Measurements from ENCODE around the gene FETUB.

Gene FETUB

GRCh38 chr3:186614266-186614596 is 26.0 kb upstream of the FETUB start:
- Histone ChIP-seq H3K27ac (ENCODE audit: low read length) (no peak overlapping the region), H3K4me1 (ENCODE audit: control insufficient read depth, insufficient read depth, low read length) (peaks cover 7% of the 10 kb centered on the region), H3K36me3 (ENCODE audit: control insufficient read depth in 2 of 2, insufficient read depth in 2 of 2, low read length in 2 of 2) (no peaks in the 10 kb centered on the region), H3K4me3 (ENCODE audit: low read length in 2 of 2) (no peak overlapping the region), H3K9ac (ENCODE audit: low read length in 2 of 2) (no peak overlapping the region), H3K9me3 (ENCODE audit: control insufficient read depth in 2 of 2, low read length in 2 of 2) (no peaks in the 10 kb centered on the region), H3K27me3 (ENCODE audit: control insufficient read depth in 1 of 2, insufficient read depth in 2 of 2, low read length in 2 of 2) (peaks cover 15 to 22% of the 10 kb centered on the region in 2 donors)

GRCh38 chr3:186614597-186615483 is 25.4 kb upstream of the FETUB start:
- Histone ChIP-seq H3K27ac (ENCODE audit: low read length) (no peak overlapping the region), H3K4me1 (ENCODE audit: control insufficient read depth, insufficient read depth, low read length) (peaks cover 7% of the 10 kb centered on the region), H3K9me3 (ENCODE audit: control insufficient read depth in 2 of 2, low read length in 2 of 2) (no peaks in the 10 kb centered on the region), H3K27me3 (ENCODE audit: control insufficient read depth in 1 of 2, insufficient read depth in 2 of 2, low read length in 2 of 2) (peaks cover 15 to 22% of the 10 kb centered on the region in 2 donors), H3K4me3 (ENCODE audit: low read length in 2 of 2) (no peak overlapping the region), H3K36me3 (ENCODE audit: control insufficient read depth in 2 of 2, insufficient read depth in 2 of 2, low read length in 2 of 2) (no peaks in the 10 kb centered on the region), H3K9ac (ENCODE audit: low read length in 2 of 2) (no peak overlapping the region)

- no peaks in the 10 kb centered on the region for H3K36me3 ChIP-seq (ENCODE audit: control insufficient read depth in 2 of 2, insufficient read depth in 2 of 2, low read length in 2 of 2)
- H3K4me3 ChIP-seq (ENCODE audit: low read length in 2 of 2), result no peak overlapping the region
- no peaks in the 10 kb centered on the region for H3K9me3 ChIP-seq (ENCODE audit: control insufficient read depth in 2 of 2, low read length in 2 of 2)
- peaks cover 7% of the 10 kb centered on the region for H3K4me1 ChIP-seq (ENCODE audit: control insufficient read depth, insufficient read depth, low read length)
- H3K27ac ChIP-seq (ENCODE audit: low read length), result no peak overlapping the region
- no peak overlapping the region for H3K9ac ChIP-seq (ENCODE audit: low read length in 2 of 2)
- peaks cover 15 to 24% of the 10 kb centered on the region in 2 donors for H3K27me3 ChIP-seq (ENCODE audit: control insufficient read depth in 1 of 2, insufficient read depth in 2 of 2, low read length in 2 of 2)
Observed at GRCh38 chr3:186616299-186616617, 23.9 kb upstream of the FETUB start.

GRCh38 chr3:186617036-186617946 is 22.9 kb upstream of the FETUB start:
- Histone ChIP-seq H3K27ac (ENCODE audit: low read length) (no peak overlapping the region), H3K27me3 (ENCODE audit: control insufficient read depth in 1 of 2, insufficient read depth in 2 of 2, low read length in 2 of 2) (peaks cover 15 to 26% of the 10 kb centered on the region in 2 donors), H3K36me3 (ENCODE audit: control insufficient read depth in 2 of 2, insufficient read depth in 2 of 2, low read length in 2 of 2) (no peaks in the 10 kb centered on the region), H3K9ac (ENCODE audit: low read length in 2 of 2) (no peak overlapping the region), H3K4me3 (ENCODE audit: low read length in 2 of 2) (peak overlapping the region in 1 of 2 donors; percentile 47), H3K9me3 (ENCODE audit: control insufficient read depth in 2 of 2, low read length in 2 of 2) (no peaks in the 10 kb centered on the region), H3K4me1 (ENCODE audit: control insufficient read depth, insufficient read depth, low read length) (peaks cover 7% of the 10 kb centered on the region)

- H3K9ac ChIP-seq (ENCODE audit: low read length in 2 of 2), result no peak overlapping the region
- H3K27ac ChIP-seq (ENCODE audit: low read length), result no peak overlapping the region
- peaks cover 11 to 23% of the 10 kb centered on the region in 2 donors for H3K27me3 ChIP-seq (ENCODE audit: control insufficient read depth in 1 of 2, insufficient read depth in 2 of 2, low read length in 2 of 2)
- no peaks in the 10 kb centered on the region for H3K9me3 ChIP-seq (ENCODE audit: control insufficient read depth in 2 of 2, low read length in 2 of 2)
- H3K4me3 ChIP-seq (ENCODE audit: low read length in 2 of 2), result no peak overlapping the region
- peaks cover 7% of the 10 kb centered on the region for H3K4me1 ChIP-seq (ENCODE audit: control insufficient read depth, insufficient read depth, low read length)
- H3K36me3 ChIP-seq (ENCODE audit: control insufficient read depth in 2 of 2, insufficient read depth in 2 of 2, low read length in 2 of 2), result no peaks in the 10 kb centered on the region
Observed at GRCh38 chr3:186618318-186618938, 21.8 kb upstream of the FETUB start.

GRCh38 chr3:186619787-186620212 is 20.4 kb upstream of the FETUB start:
- peaks cover 8 to 19% of the 10 kb centered on the region in 2 donors for H3K27me3 ChIP-seq (ENCODE audit: control insufficient read depth in 1 of 2, insufficient read depth in 2 of 2, low read length in 2 of 2)

GRCh38 chr3:186620213-186621092 is 19.7 kb upstream of the FETUB start:
- Histone ChIP-seq H3K27me3 (ENCODE audit: control insufficient read depth in 1 of 2, insufficient read depth in 2 of 2, low read length in 2 of 2) (peaks cover 7 to 18% of the 10 kb centered on the region in 2 donors), H3K4me1 (ENCODE audit: control insufficient read depth, insufficient read depth, low read length) (peaks cover 7% of the 10 kb centered on the region), H3K4me3 (ENCODE audit: low read length in 2 of 2) (no peak overlapping the region), H3K36me3 (ENCODE audit: control insufficient read depth in 2 of 2, insufficient read depth in 2 of 2, low read length in 2 of 2) (no peaks in the 10 kb centered on the region), H3K9ac (ENCODE audit: low read length in 2 of 2) (no peak overlapping the region), H3K9me3 (ENCODE audit: control insufficient read depth in 2 of 2, low read length in 2 of 2) (no peaks in the 10 kb centered on the region), H3K27ac (ENCODE audit: low read length) (no peak overlapping the region)

More at GRCh38 chr3:186619787-186620212, 20.4 kb upstream of the FETUB start:
- Histone ChIP-seq H3K9ac (ENCODE audit: low read length in 2 of 2) (no peak overlapping the region), H3K27ac (ENCODE audit: low read length) (no peak overlapping the region), H3K4me1 (ENCODE audit: control insufficient read depth, insufficient read depth, low read length) (peaks cover 7% of the 10 kb centered on the region), H3K36me3 (ENCODE audit: control insufficient read depth in 2 of 2, insufficient read depth in 2 of 2, low read length in 2 of 2) (no peaks in the 10 kb centered on the region), H3K4me3 (ENCODE audit: low read length in 2 of 2) (no peak overlapping the region), H3K9me3 (ENCODE audit: control insufficient read depth in 2 of 2, low read length in 2 of 2) (no peaks in the 10 kb centered on the region)

GRCh38 chr3:186621894-186622650 is 18.1 kb upstream of the FETUB start:
- H3K4me1 ChIP-seq (ENCODE audit: control insufficient read depth, insufficient read depth, low read length), result peaks cover 6% of the 10 kb centered on the region
- peaks cover 7 to 17% of the 10 kb centered on the region in 2 donors for H3K27me3 ChIP-seq (ENCODE audit: control insufficient read depth in 1 of 2, insufficient read depth in 2 of 2, low read length in 2 of 2)
- H3K27ac ChIP-seq (ENCODE audit: low read length), result no peak overlapping the region
- no peaks in the 10 kb centered on the region for H3K36me3 ChIP-seq (ENCODE audit: control insufficient read depth in 2 of 2, insufficient read depth in 2 of 2, low read length in 2 of 2)
- H3K9me3 ChIP-seq (ENCODE audit: control insufficient read depth in 2 of 2, low read length in 2 of 2), result no peaks in the 10 kb centered on the region
- H3K9ac ChIP-seq (ENCODE audit: low read length in 2 of 2), result no peak overlapping the region
- no peak overlapping the region for H3K4me3 ChIP-seq (ENCODE audit: low read length in 2 of 2)

- Histone ChIP-seq H3K27ac (ENCODE audit: low read length) (no peak overlapping the region), H3K4me3 (ENCODE audit: low read length in 2 of 2) (no peak overlapping the region), H3K9ac (ENCODE audit: low read length in 2 of 2) (no peak overlapping the region), H3K27me3 (ENCODE audit: control insufficient read depth in 1 of 2, insufficient read depth in 2 of 2, low read length in 2 of 2) (peaks cover 2 to 11% of the 10 kb centered on the region in 2 donors), H3K9me3 (ENCODE audit: control insufficient read depth in 2 of 2, low read length in 2 of 2) (no peaks in the 10 kb centered on the region), H3K36me3 (ENCODE audit: control insufficient read depth in 2 of 2, insufficient read depth in 2 of 2, low read length in 2 of 2) (no peaks in the 10 kb centered on the region), H3K4me1 (ENCODE audit: control insufficient read depth, insufficient read depth, low read length) (no peaks in the 10 kb centered on the region)
Observed at GRCh38 chr3:186622651-186623310, 17.4 kb upstream of the FETUB start.
